ENCODE data around the gene ANKRD66. TPM values are rescaled to one million over a fixed set of nuclear protein-coding genes. Genes with fewer than 3 reads are reported as not detected.

The ANKRD66 gene
- total and polyA plus RNA-seq, 2 donors (not counting 3 experiments of a cell fraction or from before 2014, with no cell fraction given) = not detected

GRCh38 chr6:46787871-46788540, 41.3 kb downstream of the ANKRD66 start:
- no TSS peak for BruUV-seq (replicated peaks)
- Histone ChIP-seq H3K27ac (ENCODE audit: insufficient read depth, low read depth, low read length) (no peak overlapping the region), H4K20me1 (replicated peaks; ENCODE audit: control insufficient read depth, extremely low read depth, insufficient read depth, low read length) (no peaks in the 10 kb centered on the region), H3K36me3 (ENCODE audit: control insufficient read depth in 2 of 2, extremely low read depth in 1 of 2, insufficient read depth in 2 of 2, low read length in 2 of 2) (no peaks in the 10 kb centered on the region), H2AFZ (ENCODE audit: low read depth, low read length) (no peak overlapping the region), H3K4me1 (ENCODE audit: control insufficient read depth, extremely low read depth, insufficient read depth, low read length) (no peaks in the 10 kb centered on the region), H3K4me3 (replicated peaks in 1 of 3; ENCODE audit: insufficient read depth in 1 of 3, low read depth in 1 of 3, low read length in 3 of 3) (no peak overlapping the region), H3K27me3 (ENCODE audit: control insufficient read depth in 2 of 2, insufficient read depth in 2 of 2, low read length in 2 of 2) (peaks cover 0 to 5% of the 10 kb centered on the region in 2 experiments), H3K9ac (replicated peaks; ENCODE audit: extremely low read depth, insufficient read depth, low read length) (no peak overlapping the region), H3K79me2 (ENCODE audit: control insufficient read depth, insufficient read depth, low read length) (no peaks in the 10 kb centered on the region), H3K4me2 (ENCODE audit: insufficient read depth, low read length) (no peak overlapping the region), H3K9me1 (replicated peaks; ENCODE audit: control insufficient read depth, extremely low read depth, insufficient read depth, low read length) (no peaks in the 10 kb centered on the region), H3K9me3 (replicated peaks; ENCODE audit: control insufficient read depth, insufficient read depth, low read length) (no peaks in the 10 kb centered on the region)
- ChIA-PET POLR2A (no interaction called here), CTCF (interaction anchor here (1.3 kb wide), 1 partner anchor 11 kb away, joined by 3 read pairs; no protein-coding TSS in a partner anchor)
- TF ChIP-seq MYC (IDR thresholded peaks at IDR 0.05; ENCODE audit: low read depth, low read length) (no peak), MAX (IDR thresholded peaks at IDR 0.05; ENCODE audit: insufficient read depth, insufficient read length) (no peak), JUN (IDR thresholded peaks at IDR 0.05; ENCODE audit: borderline replicate concordance, insufficient read depth, insufficient read length, low read depth) (no peak), FOS (IDR thresholded peaks at IDR 0.05; ENCODE audit: borderline replicate concordance, insufficient read depth, low read length) (no peak), POLR2AphosphoS5 (IDR thresholded peaks at IDR 0.05; ENCODE audit: insufficient read depth, low read depth, low read length) (no peak), POLR2A (IDR thresholded peaks at IDR 0.05; ENCODE audit: low read depth, low read length) (no peak), CTCF (IDR thresholded peaks at IDR 0.05; ENCODE audit: extremely low read depth in 1 of 2, insufficient read depth in 1 of 2, low read depth in 1 of 2, low read length in 2 of 2) (no peak), GATA2 (IDR thresholded peaks at IDR 0.05; ENCODE audit: insufficient read depth, insufficient read length, low read depth, low read length) (no peak), EZH2 (IDR thresholded peaks at IDR 0.05; ENCODE audit: borderline replicate concordance, low read depth, low read length, severe bottlenecking) (no peak)
- DNase-seq (ENCODE audit: low read depth, low spot score) (no peak), FAIRE-seq (no peak)
- dilution Hi-C loops (cut with MboI; ENCODE audit: extremely low pct_ligation_motif_present, low sequenced_read_pairs) (no loop called here), intact Hi-C loops (cut with micrococcal nuclease) (no loop called here)
